GM19023 (cell line): ENCODE data around the gene TSHR.
"Not testable (repeated sequence)": the region's sequence is repeated elsewhere in the genome, so short reads cannot be mapped to it uniquely, and the experiment has no call there.

ENCODE experiments used
- ATAC-seq: cut with Tn5 transposase; IDR thresholded peaks from one replicate; pipeline ENCODE4 v1.9.1; 2021; ENCODE audit warnings: mild to moderate bottlenecking, moderate library complexity; ENCODE audit not compliant: unreplicated experiment

TSHR gene

DNA sequence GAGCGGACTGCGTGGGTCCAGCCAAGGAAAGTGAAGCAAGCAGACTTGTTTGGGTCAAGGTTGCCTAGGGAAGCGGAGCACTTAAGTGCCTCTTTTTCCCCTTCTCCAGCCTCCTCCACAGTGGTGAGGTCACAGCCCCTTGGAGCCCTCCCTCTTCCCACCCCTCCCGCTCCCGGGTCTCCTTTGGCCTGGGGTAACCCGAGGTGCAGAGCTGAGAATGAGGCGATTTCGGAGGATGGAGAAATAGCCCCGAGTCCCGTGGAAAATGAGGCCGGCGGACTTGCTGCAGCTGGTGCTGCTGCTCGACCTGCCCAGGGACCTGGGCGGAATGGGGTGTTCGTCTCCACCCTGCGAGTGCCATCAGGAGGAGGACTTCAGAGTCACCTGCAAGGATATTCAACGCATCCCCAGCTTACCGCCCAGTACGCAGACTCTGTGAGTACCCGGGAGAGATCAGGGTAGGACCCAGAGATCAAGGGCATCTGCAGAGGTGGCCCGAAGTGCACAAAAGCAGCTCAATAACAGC is at the start of gene TSHR:
TSHR (plus strand) TSS at position 206 of the 526 bp plus-strand sequence; CDS start at position 266, 60 bp downstream.
- ATAC-seq, result no peak

DNA sequence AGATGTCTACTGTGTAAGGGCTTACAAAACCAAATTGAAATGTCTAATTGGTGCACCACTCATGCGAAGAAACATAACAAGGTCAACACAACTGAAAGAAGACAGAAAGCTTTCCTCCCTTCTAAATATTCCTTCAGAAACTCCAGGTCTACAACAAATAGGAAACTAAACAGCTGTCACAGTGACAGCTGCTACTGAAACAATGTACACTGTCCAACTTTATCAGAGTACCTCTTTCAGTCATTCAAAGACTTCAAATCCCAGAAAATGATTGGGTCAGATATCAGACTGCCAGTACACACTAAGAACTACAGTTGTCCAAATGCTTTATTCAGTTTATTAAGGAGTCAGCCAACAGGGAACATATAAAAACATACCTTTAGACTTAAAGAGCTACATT is 49.1 kb upstream of the TSHR start:
- ATAC-seq, result no peak

DNA sequence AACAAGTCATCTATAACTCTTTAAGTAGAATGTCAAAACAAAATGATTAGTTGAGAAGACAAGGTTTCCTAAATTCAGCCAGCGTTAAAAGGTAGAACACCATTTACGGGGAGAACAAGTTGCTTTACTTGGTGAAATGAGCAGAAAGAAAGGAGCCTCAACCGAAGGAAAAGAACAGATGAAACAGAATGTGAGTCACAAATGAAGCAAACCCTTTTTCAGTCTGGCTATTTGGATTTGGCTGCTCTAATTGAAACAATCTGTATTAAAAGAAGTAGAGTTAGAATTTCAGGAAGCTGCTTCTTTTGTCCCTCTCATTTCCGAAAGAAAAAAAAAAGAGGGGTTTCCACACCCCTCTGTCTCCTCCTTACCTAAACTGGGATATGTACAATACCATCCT is 48.5 kb upstream of the TSHR start:
- ATAC-seq, result no peak

DNA sequence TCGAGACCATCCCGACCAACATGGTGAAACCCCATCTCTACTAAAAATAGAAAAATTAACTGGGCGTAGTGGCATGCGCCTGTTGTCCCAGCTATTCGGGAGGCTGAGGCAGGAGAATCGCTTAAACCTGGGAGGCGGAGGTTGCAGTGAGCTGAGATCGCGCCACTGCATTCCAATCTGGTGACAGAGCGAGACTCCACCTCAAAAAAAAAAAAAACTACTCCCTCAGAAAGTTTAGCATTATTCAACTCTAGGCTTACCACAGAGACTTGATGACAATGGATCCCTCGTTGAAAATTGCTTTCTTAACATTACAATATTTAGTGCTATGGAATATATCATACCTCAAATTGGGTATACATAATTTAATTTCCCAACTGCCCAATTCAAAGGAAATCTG is 43.4 kb upstream of the TSHR start:
- not testable (repeated sequence) for ATAC-seq

DNA sequence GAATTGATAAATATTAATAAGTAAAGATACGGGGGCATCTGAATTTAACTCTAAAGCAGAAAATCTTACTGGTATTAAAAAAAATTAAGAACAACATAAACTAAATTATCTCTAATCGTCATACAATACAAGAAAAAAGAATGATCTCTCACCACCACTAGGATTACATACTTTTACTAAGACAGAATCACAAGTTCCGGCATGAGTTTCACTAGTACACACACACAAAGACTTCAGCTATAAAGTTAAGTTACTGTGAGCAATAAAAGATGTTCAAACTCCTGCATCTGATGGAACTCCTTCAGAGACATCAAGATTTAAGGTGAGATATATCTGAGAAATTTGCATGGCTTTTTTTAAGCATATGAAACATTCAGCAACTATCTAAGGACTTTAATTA is 35.8 kb upstream of the TSHR start:
- ATAC-seq, result no peak

DNA sequence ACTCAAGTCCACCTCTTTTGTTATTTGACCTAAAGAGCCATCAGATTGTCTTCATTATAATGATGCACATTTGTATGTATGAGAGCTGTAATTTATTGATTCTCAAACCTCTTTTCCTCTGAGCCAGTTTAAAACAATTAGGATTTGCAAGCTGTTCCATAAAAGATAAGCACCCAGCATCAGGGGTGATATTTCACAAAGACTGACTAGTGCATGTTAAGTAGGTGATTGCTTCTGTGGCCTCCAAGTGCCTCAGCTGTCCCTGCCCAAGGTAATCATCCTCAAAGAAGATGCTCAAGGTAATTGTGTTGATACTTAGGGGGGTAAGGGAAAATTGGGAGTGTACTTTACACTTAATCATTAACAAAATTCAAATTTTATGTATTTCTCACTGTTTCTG is 32.1 kb upstream of the TSHR start:
- no peak for ATAC-seq

DNA sequence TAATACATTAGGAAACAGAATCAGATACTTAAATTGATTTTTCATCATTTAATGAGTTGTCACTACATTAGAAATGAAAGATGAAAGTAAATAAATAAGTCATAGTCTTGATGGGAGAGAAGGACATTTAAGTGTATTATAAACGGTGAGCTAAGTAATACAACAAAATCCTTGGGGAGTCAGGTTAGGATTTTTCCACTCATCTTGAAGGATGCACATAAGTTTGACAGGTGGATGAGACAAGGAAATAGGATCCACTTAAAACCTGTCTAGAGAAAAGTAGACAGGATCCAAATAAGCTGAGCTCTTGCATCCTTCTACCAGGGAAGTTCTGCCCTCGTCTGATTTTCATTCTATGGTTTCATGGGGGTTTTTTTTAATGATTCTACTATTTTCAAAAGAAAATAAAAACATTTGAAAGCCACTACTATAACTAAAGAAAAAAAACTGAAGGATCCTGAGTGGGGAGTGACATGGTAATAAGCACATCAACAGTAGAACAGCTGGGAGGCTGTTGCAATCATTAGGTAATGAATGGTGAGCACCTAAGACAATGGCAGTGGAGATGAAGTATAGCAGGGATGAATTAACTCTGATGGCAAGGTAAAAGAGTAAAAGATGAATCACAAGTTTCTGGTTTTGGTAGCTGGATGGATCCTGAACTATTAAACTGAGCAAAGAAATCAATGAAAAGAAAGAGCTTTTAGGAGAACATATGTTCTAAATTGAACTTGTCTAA is 30.9 kb upstream of the TSHR start:
- ATAC-seq, result no peak

DNA sequence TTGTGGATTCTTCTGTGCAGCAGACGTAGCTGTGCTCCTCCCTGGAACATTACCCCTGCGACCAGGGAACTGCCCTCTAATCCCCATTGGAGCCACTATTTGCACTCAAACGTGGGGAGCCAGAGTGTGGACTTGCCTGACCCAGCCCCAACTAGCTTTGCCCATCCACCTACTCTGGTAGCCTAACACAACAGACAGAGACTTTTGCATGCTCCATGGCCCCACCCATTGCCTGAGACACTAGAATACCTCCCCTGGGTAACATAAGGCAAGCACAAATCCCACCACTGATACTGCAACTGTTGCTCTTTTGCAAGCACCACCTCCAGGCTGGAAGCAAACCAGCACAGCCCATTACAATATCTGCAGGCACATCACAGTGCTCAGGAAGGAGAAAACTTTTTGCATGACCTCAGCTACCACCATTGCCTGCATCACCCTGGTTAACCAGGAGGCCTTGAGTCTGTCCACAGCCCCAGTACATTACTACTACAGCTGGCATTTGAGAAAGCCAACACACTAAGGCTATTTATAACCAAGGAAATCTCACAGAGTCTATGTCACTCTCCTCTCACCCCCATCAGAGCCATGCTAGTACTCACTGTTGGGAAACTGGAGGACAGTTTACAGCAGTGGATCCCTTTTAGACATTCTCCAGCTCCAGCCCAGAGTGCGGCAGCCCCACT is 28.9 kb upstream of the TSHR start:
- ATAC-seq, result no peak

DNA sequence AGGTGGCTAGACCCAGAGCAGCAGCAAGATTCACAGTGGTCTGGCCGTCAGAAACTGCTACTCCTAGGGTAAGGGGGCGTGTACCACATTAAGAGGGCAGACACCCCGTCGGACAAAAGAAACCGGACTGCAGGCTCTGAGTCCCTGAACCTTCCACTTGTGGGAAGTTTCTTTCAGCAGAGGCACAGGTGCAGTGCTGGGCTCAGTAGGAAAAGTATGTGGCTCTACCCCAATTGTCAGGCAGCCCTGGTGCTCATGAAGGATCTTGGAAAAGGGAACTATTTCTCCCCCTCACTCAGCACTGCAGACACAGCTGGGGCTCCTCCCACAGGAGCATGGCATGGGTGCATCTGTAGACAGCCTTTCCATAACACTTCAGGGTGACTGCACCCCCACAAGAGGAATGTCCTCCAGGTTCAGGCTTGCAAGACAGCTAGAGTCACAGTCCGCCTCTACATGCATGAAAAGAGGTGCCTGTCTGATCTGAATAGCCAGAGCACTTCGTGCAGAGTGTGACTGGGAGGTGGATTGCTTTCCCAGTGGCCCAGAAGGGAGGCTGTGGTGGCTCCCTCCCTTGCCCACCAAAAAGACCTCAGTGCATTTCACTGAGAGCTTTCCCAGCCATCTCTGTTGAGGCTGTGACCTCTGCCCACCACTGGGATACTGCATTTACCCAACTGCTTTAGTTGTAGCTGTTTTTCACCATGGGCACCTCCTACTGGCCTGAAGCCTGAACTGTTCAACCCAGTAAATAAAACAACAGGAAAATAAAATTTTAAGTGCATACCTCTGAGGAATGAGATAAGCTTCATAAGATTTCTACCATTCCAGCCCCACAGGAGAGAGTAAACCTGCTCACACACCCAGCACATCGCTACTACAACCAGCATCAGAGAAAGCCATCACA is 28.1 kb upstream of the TSHR start:
- ATAC-seq, result no peak

DNA sequence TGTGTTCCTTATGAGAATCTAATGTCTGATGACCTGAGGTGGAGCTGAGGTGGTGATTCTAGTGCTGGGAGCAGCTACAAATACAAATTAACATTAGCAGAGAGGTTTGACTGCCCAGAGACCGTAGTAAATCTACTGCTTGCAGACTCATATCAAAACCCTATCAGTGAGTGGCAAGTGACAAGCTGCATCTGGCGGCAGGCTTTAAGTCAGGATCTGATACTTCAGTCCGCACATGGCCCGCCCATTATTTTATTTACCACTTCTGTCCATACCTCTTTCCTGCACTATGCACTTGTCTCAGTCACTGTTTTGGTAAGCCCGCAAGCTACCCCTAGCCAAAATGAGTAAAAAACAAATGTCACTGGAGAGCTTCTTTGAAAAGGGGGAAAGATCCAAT is 25.3 kb upstream of the TSHR start:
- ATAC-seq, result no peak

DNA sequence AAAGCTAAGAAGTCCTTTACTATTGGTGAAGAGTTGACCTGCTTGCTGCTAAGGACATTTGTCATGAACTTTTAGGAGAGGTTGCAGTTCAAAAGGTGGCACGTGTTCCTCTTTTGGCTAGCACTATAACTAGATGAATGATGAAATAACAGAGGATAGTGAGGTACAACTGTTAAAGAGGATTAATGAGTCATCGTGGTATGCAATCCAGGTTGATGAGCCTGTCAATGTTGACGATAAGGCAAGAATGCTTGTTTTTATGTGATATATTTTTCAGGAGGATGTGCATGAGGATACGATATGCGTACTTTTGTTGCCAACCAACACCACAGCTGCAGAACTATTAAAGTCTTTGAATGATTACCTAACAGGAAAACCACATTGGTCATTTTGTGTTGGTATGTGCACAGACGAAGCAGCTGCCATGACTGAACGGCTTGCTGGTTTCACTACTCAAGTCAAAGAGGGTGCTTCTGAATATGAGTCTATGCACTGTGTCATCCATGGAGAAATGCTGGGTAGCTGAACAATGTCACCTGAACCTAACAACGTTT is 24.5 kb upstream of the TSHR start:
- ATAC-seq, result peak; percentile 97

DNA sequence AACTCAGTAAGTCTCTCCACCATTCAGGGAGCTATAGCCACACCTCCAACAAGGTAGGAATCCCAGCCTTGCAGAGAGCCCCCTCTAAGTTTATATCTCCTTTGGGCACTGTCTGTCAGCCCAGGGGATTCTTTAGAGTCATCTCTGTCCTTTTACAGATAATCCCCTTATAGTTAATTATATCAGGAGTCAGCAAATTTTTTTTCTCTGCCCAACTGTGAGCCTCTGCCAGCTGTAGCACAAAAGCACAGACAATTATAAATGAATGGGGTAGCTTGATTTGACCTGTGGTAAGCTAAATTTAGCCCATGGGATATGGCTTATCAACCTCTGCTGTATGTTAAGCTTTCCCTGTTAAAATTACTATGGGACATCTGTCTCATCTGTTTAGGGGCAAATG is 22.1 kb upstream of the TSHR start:
- ATAC-seq, result no peak

DNA sequence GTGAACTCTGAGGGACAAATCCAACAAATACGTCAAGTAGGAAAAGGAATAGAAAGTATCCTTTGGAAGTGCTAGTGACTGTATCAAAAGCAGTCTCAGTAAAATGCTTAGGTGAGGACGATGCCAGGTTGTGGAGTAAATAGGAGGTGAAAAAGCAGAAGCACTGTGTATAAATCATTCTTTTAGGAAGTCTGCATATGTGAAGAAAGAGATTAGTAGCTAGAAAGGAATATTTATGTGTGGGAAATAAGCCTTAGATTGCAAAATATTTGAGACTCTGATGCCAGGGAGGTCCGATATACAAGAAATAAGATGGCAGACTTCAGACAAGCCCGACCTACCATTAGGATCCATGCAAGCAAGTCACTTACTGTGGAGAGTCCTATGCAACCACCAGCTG is 21.7 kb upstream of the TSHR start:
- no peak for ATAC-seq

DNA sequence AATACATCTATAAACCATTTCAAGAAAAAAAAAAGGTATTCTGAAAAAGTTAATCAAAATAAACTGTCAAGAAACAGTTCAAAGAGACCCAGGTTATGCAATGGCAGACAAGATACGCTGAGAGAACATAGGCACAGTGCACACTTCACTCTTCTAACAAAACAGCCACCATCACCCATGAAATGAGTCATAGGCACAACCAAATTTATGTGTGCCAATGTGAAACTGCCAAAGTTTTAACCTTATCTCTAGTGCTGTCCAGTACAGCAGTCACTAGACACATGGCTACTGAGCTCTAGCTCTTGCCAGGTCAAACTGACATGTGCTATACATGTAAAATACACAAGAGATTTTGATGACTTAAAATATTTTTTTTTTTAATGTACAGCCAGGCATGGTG is 15.3 kb upstream of the TSHR start:
- ATAC-seq, result no peak

DNA sequence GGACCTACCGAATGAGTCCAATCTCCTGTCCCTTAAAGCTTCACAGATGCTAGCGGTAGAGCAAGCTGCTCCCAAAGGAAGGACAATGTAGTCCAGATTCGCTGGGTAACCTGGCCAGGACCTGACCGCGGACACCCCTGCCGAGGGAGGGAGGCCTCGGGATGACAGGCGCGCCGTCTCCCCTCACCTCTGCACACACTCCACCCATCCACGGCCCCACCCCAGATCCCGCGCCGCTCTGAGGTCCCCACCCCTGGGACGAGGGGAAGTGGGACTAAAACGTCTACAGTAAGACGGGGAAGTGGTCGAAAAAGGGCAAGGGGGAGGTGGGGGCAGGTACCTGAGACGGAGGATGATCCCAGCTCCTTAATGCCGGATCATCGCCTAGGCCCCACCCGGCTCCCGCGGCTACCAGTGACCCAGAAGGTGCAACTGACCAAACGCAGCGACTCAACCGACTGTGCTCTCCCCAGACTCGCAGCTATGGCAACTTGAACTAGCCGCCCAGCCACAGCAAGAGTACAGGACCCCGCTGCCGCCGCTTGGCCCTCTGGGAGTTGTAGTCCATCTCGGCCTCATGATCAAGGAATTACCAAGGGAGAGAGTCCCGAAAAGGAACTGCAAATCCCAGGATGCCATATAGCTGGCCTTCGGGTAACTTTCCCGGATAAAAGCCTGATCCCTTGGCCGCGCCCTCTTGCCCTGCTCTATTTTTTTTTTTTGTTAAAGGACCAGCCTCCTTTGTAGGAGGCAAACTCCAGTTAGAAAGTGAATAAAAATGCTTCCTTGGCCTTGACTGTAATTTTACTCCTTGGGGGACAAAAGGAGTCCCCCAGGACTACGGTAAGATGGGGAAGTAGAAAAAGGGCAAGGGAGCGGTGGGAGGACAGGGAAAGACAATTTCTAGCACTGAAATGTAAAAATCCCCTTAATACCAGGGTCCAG is 13.9 kb upstream of the TSHR start, which contains the start of gene CEP128:
CEP128 (minus strand) TSS at position 498 of the 945 bp plus-strand sequence.
- peak; percentile 99 for ATAC-seq

DNA sequence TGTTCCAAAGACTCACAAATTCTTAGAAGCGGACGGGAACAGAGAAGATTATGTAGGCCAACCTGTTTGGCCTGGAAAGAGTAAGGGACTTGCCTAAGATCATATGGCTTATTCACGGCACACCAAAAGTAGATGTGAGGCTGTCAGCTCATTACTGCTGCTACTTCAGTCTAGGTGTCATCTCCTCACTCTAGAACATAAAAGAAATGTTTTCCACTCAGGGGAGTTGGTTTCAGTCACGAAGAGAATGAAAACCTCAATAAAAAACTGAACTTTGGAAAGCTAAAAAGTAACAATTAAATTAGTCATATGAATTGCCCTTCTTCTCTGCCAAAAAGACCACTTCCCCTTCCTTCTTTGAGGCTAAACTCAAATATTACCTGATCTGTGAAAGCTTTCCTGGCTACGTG is 13.2 kb upstream of the TSHR start:
- ATAC-seq, result peak; percentile 12

DNA sequence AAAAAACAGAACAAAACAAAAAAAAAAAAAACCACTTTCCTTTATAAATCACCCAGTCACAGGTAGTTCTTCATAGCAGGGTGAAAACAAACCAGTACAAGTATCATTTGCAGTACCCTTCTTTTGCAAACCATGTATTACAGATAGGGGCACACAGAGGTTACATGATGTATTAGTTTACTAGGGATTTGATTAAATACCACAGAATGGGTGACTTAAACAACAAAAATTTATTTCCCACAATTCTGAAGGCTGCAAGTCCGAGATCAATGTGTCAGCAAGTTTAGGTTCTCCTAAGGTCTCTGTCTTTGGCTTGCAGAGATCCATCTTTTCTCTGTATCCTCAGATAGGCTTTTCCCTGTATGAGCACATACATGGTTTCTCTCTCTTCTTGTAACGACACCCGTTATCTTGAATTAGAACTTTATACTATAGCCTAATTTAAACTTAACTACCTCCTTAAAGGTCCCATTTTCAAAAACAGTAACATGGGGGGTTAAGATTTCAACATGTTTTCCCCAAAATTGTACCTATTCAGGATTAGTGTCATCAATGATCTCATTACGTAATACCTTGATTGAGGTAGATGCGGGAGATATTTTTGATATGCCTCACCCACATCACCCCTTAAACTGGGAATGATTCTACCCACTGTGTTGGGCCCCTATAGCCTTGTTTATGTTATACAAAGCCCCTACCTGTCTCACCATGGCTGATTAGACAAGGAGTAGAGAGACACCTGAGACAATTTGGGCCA is 10.4 kb upstream of the TSHR start:
- ATAC-seq, result no peak

DNA sequence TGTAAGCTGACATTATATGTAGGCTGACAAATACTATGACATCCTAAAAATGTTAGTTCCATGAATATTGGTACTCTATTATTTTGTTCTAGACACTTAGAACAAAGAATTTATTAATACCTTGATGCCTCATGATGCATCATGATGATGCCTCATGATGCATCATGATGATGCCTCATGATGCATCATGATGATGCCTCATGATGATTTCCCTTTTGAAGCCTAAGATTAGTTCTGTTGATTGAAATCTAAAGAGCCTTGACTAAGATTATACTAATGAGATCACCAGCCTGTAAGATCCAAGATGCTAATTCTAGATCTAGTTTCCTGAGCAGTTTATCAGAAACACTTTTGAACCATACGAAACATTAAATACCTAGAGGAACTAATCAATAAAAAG is 9.2 kb upstream of the TSHR start:
- ATAC-seq, result no peak

DNA sequence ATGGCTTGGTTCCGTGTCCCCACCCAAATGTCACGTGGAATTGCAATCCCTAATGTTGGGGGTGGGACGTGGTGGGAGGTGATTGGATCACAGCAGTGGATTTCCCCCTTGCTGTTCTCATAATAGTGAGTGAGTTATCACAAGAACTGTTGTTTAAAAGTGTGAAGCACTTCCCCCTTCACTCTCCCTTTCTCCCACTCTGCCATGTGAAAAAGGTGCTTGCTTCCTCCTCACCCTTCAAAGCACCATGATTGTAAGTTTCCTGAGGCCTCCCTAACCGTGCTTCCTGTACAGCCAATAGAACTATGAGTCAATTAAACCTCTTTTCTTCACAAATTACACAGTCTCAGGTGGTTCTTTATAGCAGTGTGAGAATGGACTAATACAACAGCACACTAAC is 8.6 kb upstream of the TSHR start:
- no peak for ATAC-seq
